HG02885 (cell line): ENCODE results near the gene SDC3.

ENCODE experiments used
- ATAC-seq: cut with Tn5 transposase; IDR thresholded peaks from one replicate; pipeline ENCODE4 v1.9.1; 2021; ENCODE audit warnings: mild to moderate bottlenecking; ENCODE audit not compliant: unreplicated experiment, poor library complexity

The SDC3 gene

GRCh38 chr1:30929135-30929889 lies 20.8 kb upstream of the SDC3 start:
- ATAC-seq, result no peak

GRCh38 chr1:30928789-30929134 lies 20.2 kb upstream of the SDC3 start:
- no peak for ATAC-seq

- ATAC-seq, result no peak
Measured at GRCh38 chr1:30928171-30928570, 19.6 kb upstream of the SDC3 start.

GRCh38 chr1:30927448-30927847 lies 18.9 kb upstream of the SDC3 start:
- no peak for ATAC-seq

GRCh38 chr1:30923597-30923996 lies 15.0 kb upstream of the SDC3 start:
- ATAC-seq, result no peak

- ATAC-seq, result no peak
Measured at GRCh38 chr1:30920827-30921226, 12.3 kb upstream of the SDC3 start.

- no peak for ATAC-seq
Measured at GRCh38 chr1:30919025-30919881, 10.7 kb upstream of the SDC3 start.

GRCh38 chr1:30916296-30916695 lies 7.7 kb upstream of the SDC3 start:
- no peak for ATAC-seq

GRCh38 chr1:30915491-30916230 lies 7.1 kb upstream of the SDC3 start:
- no peak for ATAC-seq

GRCh38 chr1:30914931-30915330 lies 6.4 kb upstream of the SDC3 start:
- ATAC-seq, result no peak

GRCh38 chr1:30914587-30914922 lies 6.0 kb upstream of the SDC3 start:
- ATAC-seq, result no peak

GRCh38 chr1:30912913-30913652 lies 4.5 kb upstream of the SDC3 start:
- ATAC-seq, result no peak

- ATAC-seq, result no peak
Measured at GRCh38 chr1:30912224-30912623, 3.7 kb upstream of the SDC3 start.

GRCh38 chr1:30911059-30911954 lies 2.7 kb upstream of the SDC3 start:
- ATAC-seq, result no peak

GRCh38 chr1:30909365-30910068 lies 959 bp upstream of the SDC3 start:
- ATAC-seq, result no peak

- no peak for ATAC-seq
Measured at GRCh38 chr1:30908316-30908695, 252 bp downstream of the SDC3 start.

GRCh38 chr1:30907481-30908315 lies 860 bp downstream of the SDC3 start:
- ATAC-seq, result no peak
